Measurements from ENCODE around the gene IFITM10.

GRCh38 chr11:1768141-1768469 lies 17.7 kb upstream of the IFITM10 start:
- TF ChIP-seq GATA2 (IDR thresholded peaks at IDR 0.05; ENCODE audit: low read depth, low read length): no peak
- TF ChIP-seq GATA3 (IDR thresholded peaks at IDR 0.05; ENCODE audit: low read depth, low read length): no peak
